Measurements from ENCODE around the gene ANOS1. TPM values are rescaled to one million over a fixed set of nuclear protein-coding genes. Genes with fewer than 3 reads are reported as not detected.

The ANOS1 gene
- total and polyA plus RNA-seq, 2 of the 13 experiments (the other 11 are each of a cell fraction or from before 2014, with no cell fraction given), result not detected

GRCh38 chrX:8579602-8580001, 152.3 kb downstream of the ANOS1 start:
- 0% methylated on average over 1 of the region's 5 CpGs for WGBS (ENCODE audit: low lambda C conversion rate)
- no peak for TF ChIP-seq PBX3 (CRISPR knock-in tag; IDR thresholded peaks at IDR 0.05; ENCODE audit: borderline replicate concordance)
- BruUV-seq (replicated peaks), result no TSS peak
- Histone ChIP-seq H3K79me2 (ENCODE audit: insufficient read depth, low read length) (no peaks in the 10 kb centered on the region), H3K9ac (ENCODE audit: insufficient read depth, low read depth, low read length) (no peak overlapping the region), H2AFZ (ENCODE audit: low read length) (no peak overlapping the region), H3K36me3 (replicated peaks in 1 of 2; ENCODE audit: control insufficient read depth in 1 of 2, insufficient read depth in 2 of 2, low read length in 2 of 2) (no peaks in the 10 kb centered on the region), H4K20me1 (ENCODE audit: insufficient read depth, low read length) (no peaks in the 10 kb centered on the region), H3K27me3 (ENCODE audit: control insufficient read depth in 1 of 2, insufficient read depth in 2 of 2, low read length in 2 of 2) (no peaks in the 10 kb centered on the region), H3K4me3 (replicated peaks in 1 of 3; ENCODE audit: insufficient read depth in 1 of 3, low read depth in 2 of 3, low read length in 3 of 3) (no peak overlapping the region), H3K4me2 (ENCODE audit: low read depth, low read length) (no peak overlapping the region), H3K4me1 (ENCODE audit: insufficient read depth, low read length) (no peaks in the 10 kb centered on the region), H3K27ac (ENCODE audit: extremely low read length, insufficient read depth, low read length) (no peak overlapping the region), H3K9me3 (ENCODE audit: low read length) (no peaks in the 10 kb centered on the region)
- intact Hi-C loops (cut with micrococcal nuclease; ENCODE audit: unreplicated experiment) (no loop called here), in situ Hi-C loops (cut with HindIII; ENCODE audit: extremely low pct_ligation_motif_present, low pct_unique_long_range_greater_than_20kb) (no loop called here)
- ATAC-seq (no peak), DNase-seq (ENCODE audit: low spot score) (no peak), FAIRE-seq (no peak)
- CTCF ChIA-PET (ENCODE audit: low intra/inter-chr PET ratio, low total read pairs), result no interaction called here
- POLR2A ChIA-PET, result no interaction called here

DNA sequence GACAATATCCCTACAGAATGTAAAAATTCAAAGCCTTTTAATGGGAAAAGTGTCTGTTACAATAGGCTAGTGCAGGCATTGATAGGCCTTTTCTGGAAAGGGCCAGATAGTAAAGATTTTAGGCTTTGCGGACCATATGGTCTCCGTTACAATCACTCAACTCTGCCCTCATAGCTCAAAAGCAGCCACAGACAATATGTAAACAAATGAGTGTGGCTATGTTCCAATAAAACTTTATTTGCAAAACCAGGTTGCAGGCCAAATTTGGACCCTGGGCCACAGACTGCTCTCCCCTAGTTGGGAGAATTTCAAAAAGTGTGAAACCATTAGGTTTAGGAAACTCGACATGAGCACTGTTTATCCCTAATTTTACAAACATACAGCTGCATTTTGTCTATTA, 155.1 kb downstream of the ANOS1 start:
- CTCF ChIA-PET (ENCODE audit: low intra/inter-chr PET ratio, low total read pairs), result no interaction called here
- Histone ChIP-seq H3K79me2 (ENCODE audit: insufficient read depth, low read length) (no peaks in the 10 kb centered on the region), H3K9me3 (ENCODE audit: low read length) (no peaks in the 10 kb centered on the region), H3K9ac (ENCODE audit: insufficient read depth, low read depth, low read length) (no peak overlapping the region), H3K27ac (ENCODE audit: extremely low read length, insufficient read depth, low read length) (no peak overlapping the region), H2AFZ (ENCODE audit: low read length) (no peak overlapping the region), H3K4me3 (replicated peaks in 1 of 3; ENCODE audit: insufficient read depth in 1 of 3, low read depth in 2 of 3, low read length in 3 of 3) (no peak overlapping the region), H4K20me1 (ENCODE audit: insufficient read depth, low read length) (no peaks in the 10 kb centered on the region), H3K27me3 (ENCODE audit: control insufficient read depth in 1 of 2, insufficient read depth in 2 of 2, low read length in 2 of 2) (no peaks in the 10 kb centered on the region), H3K4me2 (ENCODE audit: low read depth, low read length) (no peak overlapping the region), H3K36me3 (replicated peaks in 1 of 2; ENCODE audit: control insufficient read depth in 1 of 2, insufficient read depth in 2 of 2, low read length in 2 of 2) (no peaks in the 10 kb centered on the region), H3K4me1 (ENCODE audit: insufficient read depth, low read length) (no peaks in the 10 kb centered on the region)
- ATAC-seq, result no peak
- in situ Hi-C loops (cut with HindIII; ENCODE audit: extremely low pct_ligation_motif_present, low pct_unique_long_range_greater_than_20kb) (no loop called here), intact Hi-C loops (cut with micrococcal nuclease; ENCODE audit: unreplicated experiment) (no loop called here)
- 54% methylated on average over 3 of the region's 3 CpGs for WGBS (ENCODE audit: low lambda C conversion rate)
- no peak for DNase-seq (ENCODE audit: low spot score)
- BruUV-seq (replicated peaks), result no TSS peak
- FAIRE-seq, result no peak
- POLR2A ChIA-PET, result no interaction called here
- TF ChIP-seq ZGPAT (CRISPR knock-in tag; IDR thresholded peaks at IDR 0.05), result no peak
- TF ChIP-seq, protein P1, sequence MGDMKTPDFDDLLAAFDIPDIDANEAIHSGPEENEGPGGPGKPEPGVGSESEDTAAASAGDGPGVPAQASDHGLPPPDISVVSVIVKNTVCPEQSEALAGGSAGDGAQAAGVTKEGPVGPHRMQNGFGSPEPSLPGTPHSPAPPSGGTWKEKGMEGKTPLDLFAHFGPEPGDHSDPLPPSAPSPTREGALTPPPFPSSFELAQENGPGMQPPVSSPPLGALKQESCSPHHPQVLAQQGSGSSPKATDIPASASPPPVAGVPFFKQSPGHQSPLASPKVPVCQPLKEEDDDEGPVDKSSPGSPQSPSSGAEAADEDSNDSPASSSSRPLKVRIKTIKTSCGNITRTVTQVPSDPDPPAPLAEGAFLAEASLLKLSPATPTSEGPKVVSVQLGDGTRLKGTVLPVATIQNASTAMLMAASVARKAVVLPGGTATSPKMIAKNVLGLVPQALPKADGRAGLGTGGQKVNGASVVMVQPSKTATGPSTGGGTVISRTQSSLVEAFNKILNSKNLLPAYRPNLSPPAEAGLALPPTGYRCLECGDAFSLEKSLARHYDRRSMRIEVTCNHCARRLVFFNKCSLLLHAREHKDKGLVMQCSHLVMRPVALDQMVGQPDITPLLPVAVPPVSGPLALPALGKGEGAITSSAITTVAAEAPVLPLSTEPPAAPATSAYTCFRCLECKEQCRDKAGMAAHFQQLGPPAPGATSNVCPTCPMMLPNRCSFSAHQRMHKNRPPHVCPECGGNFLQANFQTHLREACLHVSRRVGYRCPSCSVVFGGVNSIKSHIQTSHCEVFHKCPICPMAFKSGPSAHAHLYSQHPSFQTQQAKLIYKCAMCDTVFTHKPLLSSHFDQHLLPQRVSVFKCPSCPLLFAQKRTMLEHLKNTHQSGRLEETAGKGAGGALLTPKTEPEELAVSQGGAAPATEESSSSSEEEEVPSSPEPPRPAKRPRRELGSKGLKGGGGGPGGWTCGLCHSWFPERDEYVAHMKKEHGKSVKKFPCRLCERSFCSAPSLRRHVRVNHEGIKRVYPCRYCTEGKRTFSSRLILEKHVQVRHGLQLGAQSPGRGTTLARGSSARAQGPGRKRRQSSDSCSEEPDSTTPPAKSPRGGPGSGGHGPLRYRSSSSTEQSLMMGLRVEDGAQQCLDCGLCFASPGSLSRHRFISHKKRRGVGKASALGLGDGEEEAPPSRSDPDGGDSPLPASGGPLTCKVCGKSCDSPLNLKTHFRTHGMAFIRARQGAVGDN (CRISPR knock-in tag; IDR thresholded peaks at IDR 0.05), result no peak
- TF ChIP-seq GZF1 (CRISPR knock-in tag; IDR thresholded peaks at IDR 0.05), result no peak
- TF ChIP-seq TCF7L2 (IDR thresholded peaks at IDR 0.05; ENCODE audit: low read depth, low read length), result no peak
- TF ChIP-seq RFX5 (IDR thresholded peaks at IDR 0.05; ENCODE audit: low read depth, low read length), result no peak
- no peak for TF ChIP-seq POGZ (CRISPR knock-in tag; IDR thresholded peaks at IDR 0.05)
- TF ChIP-seq BCL6 (CRISPR knock-in tag; IDR thresholded peaks at IDR 0.05), result no peak
- no peak for TF ChIP-seq ZNF841 (CRISPR knock-in tag; IDR thresholded peaks at IDR 0.05; ENCODE audit: borderline replicate concordance)
- no peak for TF ChIP-seq ZNF577 (CRISPR knock-in tag; IDR thresholded peaks at IDR 0.05; ENCODE audit: borderline replicate concordance, low read depth)
- TF ChIP-seq XBP1 (CRISPR knock-in tag; IDR thresholded peaks at IDR 0.05), result no peak
- no peak for TF ChIP-seq ZNF709 (CRISPR knock-in tag; IDR thresholded peaks at IDR 0.05)
- no peak for TF ChIP-seq MBD4 (IDR thresholded peaks at IDR 0.05; ENCODE audit: borderline replicate concordance, low read length)

Measured in HepG2 (cell line).